ENCODE results near the gene CSDE1. TPM values are rescaled to one million over a fixed set of nuclear protein-coding genes. Genes with fewer than 3 reads are reported as not detected.

CSDE1 gene
- total RNA-seq, 1 experiment from 2014 or later = 595 TPM

GRCh38 chr1:114757455-114758255 lies at the start of gene CSDE1 (continued):
- TF ChIP-seq ZNF532 (CRISPR knock-in tag; IDR thresholded peaks at IDR 0.05; ENCODE audit: borderline replicate concordance) (peak; percentile 70; the same call in 1 of the 2 replicates), ZNF138 (CRISPR knock-in tag; conservative IDR thresholded peaks at IDR 0.05) (no peak), MYBL2 (CRISPR knock-in tag; IDR thresholded peaks at IDR 0.05) (no peak), ZNF232 (CRISPR knock-in tag; IDR thresholded peaks at IDR 0.05) (peak; percentile 50; the same call in 1 of the 2 replicates), CDX4 (CRISPR knock-in tag; IDR thresholded peaks at IDR 0.05; ENCODE audit: borderline replicate concordance) (no peak), ZNF317 (CRISPR knock-in tag; IDR thresholded peaks at IDR 0.05; ENCODE audit: borderline replicate concordance, low read depth) (no peak), IRF2 (CRISPR knock-in tag; IDR thresholded peaks at IDR 0.05; ENCODE audit: borderline replicate concordance, low read depth) (no peak), PRDM15 (CRISPR knock-in tag; IDR thresholded peaks at IDR 0.05) (no peak), RORB (CRISPR knock-in tag; IDR thresholded peaks at IDR 0.05) (no peak), SMAD3 (CRISPR knock-in tag; IDR thresholded peaks at IDR 0.05; ENCODE audit: borderline replicate concordance) (0 out of 2 replicates have a peak, but pooled peaks have one; percentile 23), ZNF512 (CRISPR knock-in tag; IDR thresholded peaks at IDR 0.05; ENCODE audit: borderline replicate concordance) (no peak)
- TF ChIP-seq, protein P1, sequence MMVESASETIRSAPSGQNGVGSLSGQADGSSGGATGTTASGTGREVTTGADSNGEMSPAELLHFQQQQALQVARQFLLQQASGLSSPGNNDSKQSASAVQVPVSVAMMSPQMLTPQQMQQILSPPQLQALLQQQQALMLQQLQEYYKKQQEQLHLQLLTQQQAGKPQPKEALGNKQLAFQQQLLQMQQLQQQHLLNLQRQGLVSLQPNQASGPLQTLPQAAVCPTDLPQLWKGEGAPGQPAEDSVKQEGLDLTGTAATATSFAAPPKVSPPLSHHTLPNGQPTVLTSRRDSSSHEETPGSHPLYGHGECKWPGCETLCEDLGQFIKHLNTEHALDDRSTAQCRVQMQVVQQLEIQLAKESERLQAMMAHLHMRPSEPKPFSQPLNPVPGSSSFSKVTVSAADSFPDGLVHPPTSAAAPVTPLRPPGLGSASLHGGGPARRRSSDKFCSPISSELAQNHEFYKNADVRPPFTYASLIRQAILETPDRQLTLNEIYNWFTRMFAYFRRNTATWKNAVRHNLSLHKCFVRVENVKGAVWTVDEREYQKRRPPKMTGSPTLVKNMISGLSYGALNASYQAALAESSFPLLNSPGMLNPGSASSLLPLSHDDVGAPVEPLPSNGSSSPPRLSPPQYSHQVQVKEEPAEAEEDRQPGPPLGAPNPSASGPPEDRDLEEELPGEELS (CRISPR knock-in tag; IDR thresholded peaks at IDR 0.05) = peak; percentile 49; the same call in 1 of the 2 replicates
- TF ChIP-seq, protein P2, sequence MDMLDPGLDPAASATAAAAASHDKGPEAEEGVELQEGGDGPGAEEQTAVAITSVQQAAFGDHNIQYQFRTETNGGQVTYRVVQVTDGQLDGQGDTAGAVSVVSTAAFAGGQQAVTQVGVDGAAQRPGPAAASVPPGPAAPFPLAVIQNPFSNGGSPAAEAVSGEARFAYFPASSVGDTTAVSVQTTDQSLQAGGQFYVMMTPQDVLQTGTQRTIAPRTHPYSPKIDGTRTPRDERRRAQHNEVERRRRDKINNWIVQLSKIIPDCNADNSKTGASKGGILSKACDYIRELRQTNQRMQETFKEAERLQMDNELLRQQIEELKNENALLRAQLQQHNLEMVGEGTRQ (CRISPR knock-in tag; IDR thresholded peaks at IDR 0.05) = no peak; the same call in 1 of the 2 replicates
- TF ChIP-seq, protein P3, sequence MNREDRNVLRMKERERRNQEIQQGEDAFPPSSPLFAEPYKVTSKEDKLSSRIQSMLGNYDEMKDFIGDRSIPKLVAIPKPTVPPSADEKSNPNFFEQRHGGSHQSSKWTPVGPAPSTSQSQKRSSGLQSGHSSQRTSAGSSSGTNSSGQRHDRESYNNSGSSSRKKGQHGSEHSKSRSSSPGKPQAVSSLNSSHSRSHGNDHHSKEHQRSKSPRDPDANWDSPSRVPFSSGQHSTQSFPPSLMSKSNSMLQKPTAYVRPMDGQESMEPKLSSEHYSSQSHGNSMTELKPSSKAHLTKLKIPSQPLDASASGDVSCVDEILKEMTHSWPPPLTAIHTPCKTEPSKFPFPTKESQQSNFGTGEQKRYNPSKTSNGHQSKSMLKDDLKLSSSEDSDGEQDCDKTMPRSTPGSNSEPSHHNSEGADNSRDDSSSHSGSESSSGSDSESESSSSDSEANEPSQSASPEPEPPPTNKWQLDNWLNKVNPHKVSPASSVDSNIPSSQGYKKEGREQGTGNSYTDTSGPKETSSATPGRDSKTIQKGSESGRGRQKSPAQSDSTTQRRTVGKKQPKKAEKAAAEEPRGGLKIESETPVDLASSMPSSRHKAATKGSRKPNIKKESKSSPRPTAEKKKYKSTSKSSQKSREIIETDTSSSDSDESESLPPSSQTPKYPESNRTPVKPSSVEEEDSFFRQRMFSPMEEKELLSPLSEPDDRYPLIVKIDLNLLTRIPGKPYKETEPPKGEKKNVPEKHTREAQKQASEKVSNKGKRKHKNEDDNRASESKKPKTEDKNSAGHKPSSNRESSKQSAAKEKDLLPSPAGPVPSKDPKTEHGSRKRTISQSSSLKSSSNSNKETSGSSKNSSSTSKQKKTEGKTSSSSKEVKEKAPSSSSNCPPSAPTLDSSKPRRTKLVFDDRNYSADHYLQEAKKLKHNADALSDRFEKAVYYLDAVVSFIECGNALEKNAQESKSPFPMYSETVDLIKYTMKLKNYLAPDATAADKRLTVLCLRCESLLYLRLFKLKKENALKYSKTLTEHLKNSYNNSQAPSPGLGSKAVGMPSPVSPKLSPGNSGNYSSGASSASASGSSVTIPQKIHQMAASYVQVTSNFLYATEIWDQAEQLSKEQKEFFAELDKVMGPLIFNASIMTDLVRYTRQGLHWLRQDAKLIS (CRISPR knock-in tag; IDR thresholded peaks at IDR 0.05; ENCODE audit: borderline replicate concordance) = no peak
- TF ChIP-seq, protein P4, sequence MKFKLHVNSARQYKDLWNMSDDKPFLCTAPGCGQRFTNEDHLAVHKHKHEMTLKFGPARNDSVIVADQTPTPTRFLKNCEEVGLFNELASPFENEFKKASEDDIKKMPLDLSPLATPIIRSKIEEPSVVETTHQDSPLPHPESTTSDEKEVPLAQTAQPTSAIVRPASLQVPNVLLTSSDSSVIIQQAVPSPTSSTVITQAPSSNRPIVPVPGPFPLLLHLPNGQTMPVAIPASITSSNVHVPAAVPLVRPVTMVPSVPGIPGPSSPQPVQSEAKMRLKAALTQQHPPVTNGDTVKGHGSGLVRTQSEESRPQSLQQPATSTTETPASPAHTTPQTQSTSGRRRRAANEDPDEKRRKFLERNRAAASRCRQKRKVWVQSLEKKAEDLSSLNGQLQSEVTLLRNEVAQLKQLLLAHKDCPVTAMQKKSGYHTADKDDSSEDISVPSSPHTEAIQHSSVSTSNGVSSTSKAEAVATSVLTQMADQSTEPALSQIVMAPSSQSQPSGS (CRISPR knock-in tag; IDR thresholded peaks at IDR 0.05; ENCODE audit: borderline replicate concordance, low read depth) = no peak
- TF ChIP-seq, protein P5, sequence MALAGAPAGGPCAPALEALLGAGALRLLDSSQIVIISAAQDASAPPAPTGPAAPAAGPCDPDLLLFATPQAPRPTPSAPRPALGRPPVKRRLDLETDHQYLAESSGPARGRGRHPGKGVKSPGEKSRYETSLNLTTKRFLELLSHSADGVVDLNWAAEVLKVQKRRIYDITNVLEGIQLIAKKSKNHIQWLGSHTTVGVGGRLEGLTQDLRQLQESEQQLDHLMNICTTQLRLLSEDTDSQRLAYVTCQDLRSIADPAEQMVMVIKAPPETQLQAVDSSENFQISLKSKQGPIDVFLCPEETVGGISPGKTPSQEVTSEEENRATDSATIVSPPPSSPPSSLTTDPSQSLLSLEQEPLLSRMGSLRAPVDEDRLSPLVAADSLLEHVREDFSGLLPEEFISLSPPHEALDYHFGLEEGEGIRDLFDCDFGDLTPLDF (CRISPR knock-in tag; IDR thresholded peaks at IDR 0.05) = no peak

Measured in WTC11 (cell line).